Measurements from ENCODE around the gene ZC3H13. TPM values are rescaled to one million over a fixed set of nuclear protein-coding genes. Genes with fewer than 3 reads are reported as not detected.

The ZC3H13 gene, protein sequence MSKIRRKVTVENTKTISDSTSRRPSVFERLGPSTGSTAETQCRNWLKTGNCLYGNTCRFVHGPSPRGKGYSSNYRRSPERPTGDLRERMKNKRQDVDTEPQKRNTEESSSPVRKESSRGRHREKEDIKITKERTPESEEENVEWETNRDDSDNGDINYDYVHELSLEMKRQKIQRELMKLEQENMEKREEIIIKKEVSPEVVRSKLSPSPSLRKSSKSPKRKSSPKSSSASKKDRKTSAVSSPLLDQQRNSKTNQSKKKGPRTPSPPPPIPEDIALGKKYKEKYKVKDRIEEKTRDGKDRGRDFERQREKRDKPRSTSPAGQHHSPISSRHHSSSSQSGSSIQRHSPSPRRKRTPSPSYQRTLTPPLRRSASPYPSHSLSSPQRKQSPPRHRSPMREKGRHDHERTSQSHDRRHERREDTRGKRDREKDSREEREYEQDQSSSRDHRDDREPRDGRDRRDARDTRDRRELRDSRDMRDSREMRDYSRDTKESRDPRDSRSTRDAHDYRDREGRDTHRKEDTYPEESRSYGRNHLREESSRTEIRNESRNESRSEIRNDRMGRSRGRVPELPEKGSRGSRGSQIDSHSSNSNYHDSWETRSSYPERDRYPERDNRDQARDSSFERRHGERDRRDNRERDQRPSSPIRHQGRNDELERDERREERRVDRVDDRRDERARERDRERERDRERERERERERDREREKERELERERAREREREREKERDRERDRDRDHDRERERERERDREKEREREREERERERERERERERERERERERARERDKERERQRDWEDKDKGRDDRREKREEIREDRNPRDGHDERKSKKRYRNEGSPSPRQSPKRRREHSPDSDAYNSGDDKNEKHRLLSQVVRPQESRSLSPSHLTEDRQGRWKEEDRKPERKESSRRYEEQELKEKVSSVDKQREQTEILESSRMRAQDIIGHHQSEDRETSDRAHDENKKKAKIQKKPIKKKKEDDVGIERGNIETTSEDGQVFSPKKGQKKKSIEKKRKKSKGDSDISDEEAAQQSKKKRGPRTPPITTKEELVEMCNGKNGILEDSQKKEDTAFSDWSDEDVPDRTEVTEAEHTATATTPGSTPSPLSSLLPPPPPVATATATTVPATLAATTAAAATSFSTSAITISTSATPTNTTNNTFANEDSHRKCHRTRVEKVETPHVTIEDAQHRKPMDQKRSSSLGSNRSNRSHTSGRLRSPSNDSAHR (N-terminal part only)
- total RNA-seq, result 11.1 and 18.7 TPM in 2 replicates

DNA sequence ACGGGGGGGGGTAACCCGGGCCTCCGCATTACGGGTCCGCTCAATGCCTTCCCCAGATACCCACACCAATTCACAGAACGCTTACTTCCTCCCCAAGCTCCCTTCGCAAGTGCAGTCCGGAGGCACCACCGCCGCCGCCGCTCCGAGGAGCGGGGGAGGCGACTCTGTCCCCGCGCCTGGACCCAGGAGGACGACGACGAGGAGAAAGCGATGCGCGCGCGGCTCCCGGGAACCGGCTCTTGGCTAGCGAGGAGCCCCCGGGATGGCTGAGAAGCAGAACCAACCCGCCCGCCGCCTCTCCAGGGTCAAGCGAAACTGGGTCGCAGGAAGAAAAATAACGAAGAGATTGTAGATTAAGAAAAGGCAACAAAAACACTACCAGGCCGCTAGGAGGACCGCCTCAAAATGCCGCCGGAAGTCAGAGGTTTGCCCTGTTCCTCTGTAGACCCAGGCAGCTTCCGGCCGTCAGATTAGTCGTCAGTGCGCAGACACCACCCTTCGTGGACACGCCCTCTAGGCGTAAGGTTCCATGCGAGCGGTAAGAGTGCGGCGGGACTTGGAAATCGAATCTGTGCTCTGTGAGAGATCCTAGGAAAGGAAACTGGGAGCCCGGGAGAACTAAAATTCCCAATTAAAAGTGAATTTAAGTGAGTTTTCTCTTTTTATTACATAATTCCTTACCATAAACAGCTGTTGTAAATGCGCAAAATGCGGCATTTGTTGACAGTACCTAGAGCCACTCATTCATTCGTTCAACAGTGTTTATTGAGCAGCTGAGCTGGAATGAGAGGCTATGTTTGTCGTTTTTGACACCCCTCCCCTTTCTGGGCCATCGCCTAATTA, at the start of gene ZC3H13:
TSS of gene ZC3H13 (minus strand) at position 428 of the 843 bp plus-strand sequence. CDS start 7,239 bp downstream, outside the sequence.
- peak; percentile 90 for DNase-seq (ENCODE audit: low read depth, low spot score)

DNA sequence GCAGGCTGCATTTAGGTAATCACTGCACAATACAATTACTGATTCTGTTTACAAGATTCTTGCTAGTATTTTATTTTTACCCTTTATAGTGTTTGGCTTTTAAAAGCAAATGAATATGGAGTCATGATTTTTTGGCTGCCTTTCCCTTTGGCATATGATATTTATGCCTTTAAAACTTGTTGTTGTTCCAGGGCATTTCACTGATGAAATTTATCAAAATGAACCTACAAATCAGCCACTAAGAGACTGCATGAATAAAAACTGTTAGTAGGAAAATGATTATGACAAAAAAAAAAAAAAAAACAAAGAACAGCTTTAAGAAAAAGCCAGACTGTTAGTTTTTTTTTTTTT, 49.7 kb upstream of the ZC3H13 start:
- DNase-seq (ENCODE audit: low read depth, low spot score), result no peak

DNA sequence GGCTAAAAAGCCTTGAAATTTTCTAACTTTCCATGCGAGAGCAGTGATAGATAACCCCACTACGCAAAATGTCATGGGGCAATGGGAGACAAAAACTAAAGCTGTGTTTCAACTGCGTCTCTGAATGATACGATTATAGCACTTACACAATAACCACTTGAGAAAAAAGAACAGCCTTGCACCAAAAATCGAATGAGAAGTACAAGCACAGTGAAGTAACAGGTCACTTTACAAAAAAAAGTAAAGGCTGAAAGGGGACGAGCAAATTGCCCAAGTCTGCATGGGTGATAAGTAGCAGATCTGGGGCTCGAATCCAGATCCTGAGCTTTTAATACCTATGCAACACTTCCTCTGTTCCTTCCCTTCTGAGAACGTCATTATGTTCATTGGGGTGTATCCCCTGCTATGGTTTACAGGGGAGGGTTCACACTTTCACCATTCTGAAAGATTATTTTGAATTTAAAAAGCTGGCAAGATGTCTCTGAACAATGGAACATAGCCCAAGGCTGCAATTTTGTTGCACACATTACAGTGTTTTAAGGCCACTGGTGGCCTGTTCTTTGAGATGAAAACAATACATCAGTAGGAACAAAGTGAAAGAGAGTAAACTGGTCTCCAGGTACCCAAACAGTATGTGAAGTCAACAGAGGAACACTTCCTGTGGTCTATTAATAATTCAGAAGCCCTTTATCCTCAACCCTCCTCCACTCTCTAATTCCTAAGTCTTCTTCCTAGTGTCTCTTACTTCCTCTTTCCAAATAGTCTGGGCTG, 49.1 kb upstream of the ZC3H13 start:
- no peak for DNase-seq (ENCODE audit: low read depth, low spot score)

DNA sequence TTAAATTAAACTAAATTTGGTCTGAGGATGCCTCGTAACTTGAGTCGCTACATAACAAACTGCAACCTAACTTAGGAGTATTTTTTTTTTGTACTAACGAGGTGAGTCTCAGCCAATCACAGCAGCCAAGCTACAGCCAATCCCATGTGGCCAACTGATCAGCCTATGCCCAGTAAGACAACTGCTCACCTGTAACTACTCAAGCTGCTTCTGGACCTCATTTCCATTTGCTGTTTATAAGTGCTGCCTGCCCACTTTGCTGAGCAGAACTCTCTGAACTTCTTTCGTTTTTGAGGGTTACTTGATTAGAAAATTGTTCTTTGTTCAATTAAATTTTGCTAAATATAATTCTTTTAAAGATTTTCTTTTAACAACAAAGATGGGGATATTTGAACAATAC, 48.5 kb upstream of the ZC3H13 start:
- DNase-seq (ENCODE audit: low read depth, low spot score), result no peak

DNA sequence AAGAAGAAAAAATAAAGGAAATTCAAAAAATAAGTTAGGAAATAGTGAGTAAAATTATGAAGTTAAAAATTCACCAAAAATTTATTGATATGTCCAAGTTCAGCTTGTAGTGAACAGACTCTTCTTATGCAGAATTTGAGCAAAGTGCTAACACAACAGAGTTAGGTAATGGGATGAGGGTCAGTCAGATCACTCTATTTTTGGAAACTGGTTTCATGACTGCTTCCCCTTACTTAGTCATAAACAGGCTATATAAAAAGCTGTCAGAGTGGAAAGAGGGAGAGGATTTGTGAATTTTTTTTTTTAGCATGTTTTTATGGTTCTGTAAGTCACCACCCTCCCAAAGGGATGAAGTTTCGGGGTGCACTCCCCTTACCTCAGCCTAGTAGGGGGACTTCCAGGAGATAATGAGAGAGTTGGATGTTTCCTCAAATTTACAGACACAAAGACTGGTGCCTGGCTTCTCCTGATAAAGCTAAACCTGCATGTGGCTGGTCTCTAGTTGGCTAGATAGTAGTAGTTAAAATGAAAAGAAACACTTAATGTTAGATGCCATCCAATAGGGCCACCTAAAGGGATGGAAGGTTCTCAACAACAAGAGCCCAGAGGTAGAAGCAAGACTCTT, 47.8 kb upstream of the ZC3H13 start:
- DNase-seq (ENCODE audit: low read depth, low spot score), result no peak

DNA sequence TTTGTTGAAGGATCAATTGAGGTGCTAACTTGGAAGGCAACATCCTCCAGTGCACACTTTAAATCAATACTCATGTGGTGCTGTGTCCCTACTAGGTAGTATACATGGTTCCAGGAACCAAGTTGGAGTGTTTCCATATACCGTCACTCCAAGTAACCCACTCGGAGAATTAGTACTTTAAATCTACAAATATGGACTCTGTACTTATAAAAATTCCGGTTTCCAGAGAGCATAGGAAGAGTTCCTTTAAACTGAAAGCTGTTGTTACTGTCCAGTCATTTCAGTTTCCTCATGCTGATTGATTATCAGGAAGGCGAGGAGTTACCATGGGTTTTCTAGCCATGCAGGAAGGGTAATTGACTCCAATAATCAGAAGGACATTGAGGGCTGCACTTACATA, 45.1 kb upstream of the ZC3H13 start:
- no peak for DNase-seq (ENCODE audit: low read depth, low spot score)

DNA sequence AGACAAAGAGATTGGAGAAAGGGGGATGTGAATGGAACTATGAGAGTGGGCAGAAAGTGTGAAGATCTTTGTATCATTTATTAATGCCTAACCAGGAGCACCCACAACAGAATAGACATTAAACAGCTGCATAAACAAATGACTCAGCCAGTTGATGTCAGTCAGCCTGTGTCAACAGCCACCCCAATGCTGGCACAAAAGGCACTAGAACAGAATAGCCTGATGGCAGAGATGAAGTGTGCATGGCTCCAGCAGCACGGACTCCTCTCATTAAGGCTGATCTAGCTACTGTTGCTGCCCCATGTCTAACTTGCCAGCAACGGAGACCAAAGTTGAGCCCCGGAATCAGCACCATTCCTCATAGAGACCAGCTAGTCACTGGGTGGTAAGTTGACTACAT, 44.5 kb upstream of the ZC3H13 start:
- DNase-seq (ENCODE audit: low read depth, low spot score), result no peak

DNA sequence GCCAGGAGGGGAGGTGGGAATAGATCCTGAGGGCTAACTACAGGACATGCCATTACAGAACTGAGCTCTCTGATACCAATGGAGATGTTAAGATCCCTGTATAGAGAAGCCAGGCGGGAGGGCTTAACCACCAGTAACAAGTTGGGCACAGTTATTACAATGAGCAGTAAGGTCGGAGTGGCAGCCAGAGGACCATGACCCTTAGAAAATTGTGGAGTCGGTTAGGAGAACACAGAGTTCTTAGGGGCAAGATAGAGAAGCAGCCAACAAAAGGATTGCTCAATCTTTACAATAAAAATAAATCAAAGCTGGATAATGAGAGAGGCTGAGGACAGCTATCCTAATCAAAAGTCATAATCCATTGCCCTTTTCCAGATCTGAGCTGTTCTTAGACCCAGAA, 41.9 kb upstream of the ZC3H13 start:
- DNase-seq (ENCODE audit: low read depth, low spot score), result no peak

DNA sequence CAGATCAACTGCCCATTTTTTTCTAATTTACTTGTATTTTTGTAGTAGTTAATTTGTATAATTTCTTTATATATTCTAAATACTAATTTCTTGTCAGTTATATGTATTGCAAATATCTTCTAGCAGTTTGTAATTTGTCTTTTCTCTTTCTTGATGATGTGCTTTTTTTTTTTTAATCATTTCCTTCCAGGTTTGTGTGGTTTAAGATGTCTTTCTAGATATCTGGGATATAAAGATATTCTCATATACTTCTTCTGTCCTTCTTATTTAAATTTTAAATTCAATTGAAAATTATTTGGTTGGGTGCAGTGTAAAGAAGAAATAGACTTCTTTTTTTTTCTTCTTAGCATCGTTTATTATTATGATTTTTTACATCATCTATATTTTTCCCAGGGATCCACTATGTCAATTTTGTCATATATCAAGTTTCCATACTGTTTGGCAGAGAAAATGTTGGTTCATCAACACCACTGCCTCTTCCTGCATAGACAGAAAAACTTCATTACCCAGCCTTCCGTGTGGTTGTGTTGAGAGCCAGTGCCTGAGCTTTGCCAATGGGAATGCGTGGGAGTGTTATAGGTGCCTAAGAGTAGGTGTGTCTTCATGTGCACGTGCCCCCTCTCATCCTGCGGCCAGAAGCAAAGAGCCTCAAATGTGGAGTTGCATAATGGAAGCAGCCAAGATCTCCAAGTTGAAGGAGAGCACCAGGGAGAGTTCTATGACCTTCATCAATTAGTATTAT, 36.4 kb upstream of the ZC3H13 start:
- no peak for DNase-seq (ENCODE audit: low read depth, low spot score)

DNA sequence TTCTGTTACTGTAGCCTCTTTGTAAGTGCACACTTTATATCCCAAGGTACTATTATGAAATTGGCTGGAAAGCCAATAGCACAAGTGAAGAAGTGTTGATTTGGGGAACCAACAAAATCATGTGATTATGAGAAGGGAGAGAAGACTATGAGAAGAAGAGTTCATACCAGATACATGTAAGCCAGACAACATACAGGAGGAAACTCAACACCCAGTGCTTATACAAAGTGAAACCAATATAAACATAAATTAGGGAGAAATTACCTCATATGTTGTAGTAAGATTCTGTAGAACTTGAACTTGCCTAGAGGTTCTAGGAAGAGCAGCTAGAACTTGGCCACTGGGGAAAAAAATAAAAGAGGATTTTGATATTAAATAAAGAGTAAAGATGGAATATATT, 34.9 kb upstream of the ZC3H13 start:
- no peak for DNase-seq (ENCODE audit: low read depth, low spot score)

DNA sequence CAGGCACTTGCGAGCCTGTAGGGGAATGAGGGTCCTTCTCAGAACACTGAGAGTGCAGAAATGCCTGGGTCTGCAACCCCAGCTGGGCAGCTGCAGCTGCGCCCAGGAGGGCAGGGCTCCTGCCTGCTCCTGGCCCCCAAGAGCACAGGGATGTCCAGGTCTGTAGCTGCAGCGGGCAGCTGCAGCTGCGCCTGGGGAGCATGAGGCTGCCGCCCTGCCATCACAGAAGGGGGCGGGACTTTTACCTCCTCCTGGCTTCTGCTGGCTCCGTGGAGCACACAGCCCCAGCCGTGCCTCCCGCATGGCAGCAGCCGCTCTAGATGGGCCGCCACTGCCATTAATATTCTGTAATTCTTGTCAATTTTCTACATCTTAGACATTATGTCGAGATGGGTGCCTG, 34.4 kb upstream of the ZC3H13 start:
- DNase-seq (ENCODE audit: low read depth, low spot score), result no peak

DNA sequence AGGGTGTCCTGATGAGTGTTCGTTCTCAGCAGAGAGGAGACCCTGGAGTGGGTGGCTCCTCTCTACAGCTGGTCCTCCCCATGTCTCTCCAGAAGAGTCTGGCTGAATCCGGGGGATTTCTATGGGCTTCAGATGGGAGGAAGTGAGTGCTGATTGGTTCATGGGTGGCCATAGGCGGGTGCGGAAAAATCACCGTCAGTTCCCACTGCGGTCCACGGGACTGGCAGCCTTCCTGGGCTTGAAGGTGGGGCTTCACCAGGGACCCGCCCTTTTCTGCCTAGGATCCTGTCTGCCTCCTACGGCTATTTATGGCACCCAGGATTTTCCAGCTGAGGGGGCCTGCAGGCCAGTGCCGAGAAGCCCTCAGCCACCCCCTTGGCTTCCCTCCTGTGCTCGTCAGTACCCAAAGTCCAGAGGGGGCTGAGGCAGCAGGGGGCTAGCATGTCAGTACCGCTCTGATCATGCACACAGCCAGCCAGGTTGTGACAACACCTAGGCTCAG, 33.9 kb upstream of the ZC3H13 start:
- no peak for DNase-seq (ENCODE audit: low read depth, low spot score)

DNA sequence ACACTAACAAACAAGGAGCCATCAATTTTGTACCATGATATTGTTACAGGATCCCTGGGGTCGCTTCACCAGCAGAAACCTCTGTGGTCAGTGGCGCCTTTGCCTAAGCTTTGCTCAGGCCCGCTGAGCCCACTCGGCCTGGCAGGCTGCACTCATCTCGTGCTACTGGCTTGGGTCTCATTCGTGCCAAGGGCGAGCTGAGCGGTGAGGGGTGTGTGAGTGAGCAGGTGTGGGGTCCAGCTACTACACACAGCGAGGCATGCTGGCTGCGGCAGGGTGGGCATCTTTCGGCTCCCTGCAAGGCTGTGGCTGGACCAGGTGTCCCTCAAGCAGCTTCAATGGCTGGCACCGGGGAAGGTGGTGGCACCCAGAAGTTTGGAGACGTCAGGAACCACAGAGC, 33.2 kb upstream of the ZC3H13 start:
- no peak for DNase-seq (ENCODE audit: low read depth, low spot score)

DNA sequence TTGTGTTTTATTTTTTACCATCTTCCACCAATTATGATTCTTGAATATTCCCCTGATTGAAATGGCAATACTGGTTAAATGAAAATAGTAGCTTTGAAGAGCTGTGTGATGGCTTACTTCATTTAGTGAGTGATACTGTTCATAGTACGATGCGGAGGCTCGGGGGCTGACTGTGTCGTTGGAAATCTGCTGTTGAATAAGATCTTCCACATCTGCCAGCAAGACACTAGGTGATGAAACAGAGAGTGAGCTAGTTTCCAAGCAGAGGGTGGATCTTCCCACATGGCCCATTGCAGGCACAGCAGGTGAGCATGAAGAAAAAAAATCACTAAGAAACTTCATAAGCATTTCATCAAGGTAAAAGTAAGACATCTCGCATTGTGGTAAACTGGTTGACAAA, 29.8 kb upstream of the ZC3H13 start:
- no peak for DNase-seq (ENCODE audit: low read depth, low spot score)

DNA sequence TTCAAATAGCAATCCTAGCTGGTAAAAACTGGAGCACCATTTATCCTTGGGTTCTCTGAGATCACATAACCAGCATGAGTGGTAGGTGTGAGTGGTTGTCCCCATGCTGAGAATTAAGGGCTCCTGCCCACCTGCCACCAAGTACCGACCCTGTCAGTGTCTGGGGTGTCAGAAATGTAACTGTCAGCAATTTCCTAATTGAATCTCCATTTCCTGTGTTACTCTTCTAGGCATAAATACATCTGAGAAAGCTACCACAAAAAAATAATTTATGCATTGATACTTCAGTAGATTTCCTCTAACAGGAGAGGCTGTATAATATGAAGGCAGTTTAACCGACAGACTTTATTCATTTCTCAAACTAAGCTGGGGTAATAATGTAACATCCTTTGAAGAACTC, 27.2 kb upstream of the ZC3H13 start:
- no peak for DNase-seq (ENCODE audit: low read depth, low spot score)

DNA sequence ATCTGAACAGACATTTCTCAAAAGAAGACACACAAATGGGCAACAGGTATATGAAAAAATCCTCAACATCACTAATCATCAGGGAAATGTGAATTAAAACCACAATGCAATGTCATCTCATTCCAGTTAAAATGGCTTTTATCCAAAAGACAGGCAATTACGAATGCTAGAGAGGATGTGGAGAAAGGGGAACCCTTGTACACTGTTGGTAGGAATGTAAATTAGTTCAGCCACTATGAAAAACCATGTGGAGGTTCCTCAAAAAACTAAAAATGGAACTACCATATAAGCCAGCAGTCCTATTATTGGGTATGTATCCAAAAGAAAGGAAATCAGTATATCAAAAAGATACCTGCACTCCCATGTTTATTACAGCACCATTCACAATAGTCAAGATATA, 24.7 kb upstream of the ZC3H13 start:
- DNase-seq (ENCODE audit: low read depth, low spot score), result no peak

DNA sequence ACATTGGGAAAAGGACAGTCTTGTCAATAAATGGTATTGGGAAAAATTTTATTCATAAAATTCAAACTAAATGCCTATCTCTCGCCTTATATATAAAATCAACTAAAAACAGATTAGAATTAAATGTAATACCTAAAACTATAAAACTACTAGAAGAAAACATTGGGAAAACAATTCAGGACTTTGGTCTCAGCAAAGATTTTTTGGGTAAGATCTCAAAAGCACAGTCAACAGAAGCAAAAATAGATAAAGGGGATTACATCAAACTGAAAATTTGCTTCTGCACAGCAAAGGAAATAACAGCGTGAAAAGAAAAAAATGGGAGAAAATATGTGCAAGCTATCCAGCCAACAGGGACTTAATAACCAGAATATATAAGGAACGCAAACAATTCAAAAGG, 24.3 kb upstream of the ZC3H13 start:
- no peak for DNase-seq (ENCODE audit: low read depth, low spot score)

DNA sequence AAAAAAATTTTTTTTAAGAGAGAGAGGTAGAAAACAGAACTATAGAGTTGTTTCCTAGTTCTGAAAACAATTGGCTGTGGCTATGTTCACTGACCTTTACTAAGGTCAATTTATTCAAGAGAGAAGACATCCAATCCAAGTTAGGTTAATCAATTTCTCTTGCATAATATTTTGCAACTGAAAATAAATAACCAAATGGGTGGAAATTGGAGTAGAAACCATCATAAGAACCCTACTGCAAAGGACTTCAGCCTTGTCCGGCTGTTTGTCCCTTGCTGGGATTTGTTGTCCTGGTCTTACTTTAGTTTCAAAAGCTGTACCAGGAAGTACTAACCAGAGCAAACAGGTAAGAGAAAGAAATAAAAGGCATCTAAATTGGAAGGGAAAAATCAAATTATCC, 23.3 kb upstream of the ZC3H13 start:
- no peak for DNase-seq (ENCODE audit: low read depth, low spot score)

Data from pulmonary artery endothelial cell (primary cell).